DND-41 (cell line): Measurements from ENCODE around the gene C4A.

Experiments
- ATAC-seq: fragments of 200-7000 bp; cut with Tn5 transposase; 3 replicates; pipeline ENCODE4 v1.9.1; 2021; ENCODE audit warnings: low read depth; ENCODE audit not compliant: insufficient read depth
- DNase-seq: peaks from one replicate; pipeline ENCODE4 v3.0.0-alpha.2; 2020
- H2AFZ ChIP-seq: 2 replicates; pipeline ENCODE4 v1.6.0; 2012; ENCODE audit warnings: low read depth, low read length
- H3K27ac ChIP-seq: 2 replicates; pipeline ENCODE4 v1.5.1; 2012; ENCODE audit warnings: low read length, inconsistent platforms
- H3K27me3 ChIP-seq: fragments of 200-600 bp; sonication (generic); 2 replicates; pipeline ENCODE4 v1.6.0; 2012; ENCODE audit warnings: low read length, mild to moderate bottlenecking, inconsistent platforms; ENCODE audit not compliant: insufficient read depth, poor library complexity
- H3K36me3 ChIP-seq: 2 replicates; pipeline ENCODE4 v1.5.1; 2012; ENCODE audit warnings: low read length, inconsistent platforms; ENCODE audit not compliant: insufficient read depth
- H3K4me1 ChIP-seq: 2 replicates; pipeline ENCODE4 v1.5.1; 2012; ENCODE audit warnings: mild to moderate bottlenecking, low read length; ENCODE audit not compliant: insufficient read depth
- H3K4me2 ChIP-seq: 2 replicates; pipeline ENCODE4 v1.6.0; 2012; ENCODE audit warnings: mild to moderate bottlenecking, moderate library complexity, low read length, inconsistent platforms; ENCODE audit not compliant: insufficient read depth
- H3K4me3 ChIP-seq, 2 experiments: fragments of 200-600 bp in 1 of 2; shearing (Covaris generic) in 1 of 2; 2 replicates each; pipeline ENCODE4 v1.5.1; 2012 to 2016; ENCODE audit warnings: inconsistent platforms in 2 of 2, low read length in 2 of 2, mild to moderate bottlenecking in 2 of 2, low read depth in 1 of 2, moderate library complexity in 1 of 2
- H3K79me2 ChIP-seq: 2 replicates; pipeline ENCODE4 v1.6.0; 2012; ENCODE audit warnings: low read length, inconsistent platforms; ENCODE audit not compliant: insufficient read depth
- H3K9ac ChIP-seq: 2 replicates; pipeline ENCODE4 v1.6.0; 2012; ENCODE audit warnings: low read depth, mild to moderate bottlenecking, inconsistent platforms, low read length, moderate library complexity
- H3K9me3 ChIP-seq: 2 replicates; pipeline ENCODE4 v1.5.1; 2012; ENCODE audit warnings: low read length, moderate library complexity, mild to moderate bottlenecking, inconsistent platforms; ENCODE audit not compliant: insufficient read depth, severe bottlenecking
- H4K20me1 ChIP-seq: 2 replicates; pipeline ENCODE4 v1.6.0; 2012; ENCODE audit warnings: low read length; ENCODE audit not compliant: insufficient read depth
- EZH2 ChIP-seq: IDR thresholded peaks from 3 replicates; pipeline ENCODE4 v1.6.1; 2012; ENCODE audit warnings: borderline replicate concordance, low read depth, mild to moderate bottlenecking, moderate library complexity, low read length, inconsistent platforms; ENCODE audit not compliant: severe bottlenecking
- TF ChIP-seq, protein P1 (sequence below): IDR thresholded peaks from 2 replicates; pipeline ENCODE4 v1.5.1; 2012; ENCODE audit warnings: borderline replicate concordance, low read length, moderate library complexity, mild to moderate bottlenecking; ENCODE audit not compliant: poor library complexity, severe bottlenecking; ENCODE audit errors: extremely low read depth

Gene C4A

DNA sequence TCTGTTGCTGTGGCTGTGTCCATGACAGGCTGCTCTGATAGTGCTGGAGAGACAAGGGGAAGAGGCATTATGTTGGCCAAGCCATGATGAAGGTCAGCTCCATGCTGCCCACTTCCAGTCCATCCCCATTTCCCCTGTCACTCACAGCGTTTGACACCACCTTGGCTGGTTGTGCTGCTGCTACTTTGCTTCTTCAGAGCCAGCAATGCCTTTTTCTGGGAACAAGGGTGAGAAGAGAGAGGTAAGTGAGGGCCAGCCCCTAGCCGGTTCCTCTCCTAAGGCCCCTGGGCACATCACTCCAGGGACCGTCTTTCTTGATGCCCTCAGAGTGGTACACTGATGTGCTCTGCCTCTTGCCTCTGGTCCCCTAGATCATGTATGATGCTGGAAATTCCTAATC lies 25.1 kb upstream of the C4A start:
- Histone ChIP-seq H3K36me3 (peaks cover 67% of the 10 kb centered on the region), H3K4me2 (peak overlapping the region; percentile 92)

DNA sequence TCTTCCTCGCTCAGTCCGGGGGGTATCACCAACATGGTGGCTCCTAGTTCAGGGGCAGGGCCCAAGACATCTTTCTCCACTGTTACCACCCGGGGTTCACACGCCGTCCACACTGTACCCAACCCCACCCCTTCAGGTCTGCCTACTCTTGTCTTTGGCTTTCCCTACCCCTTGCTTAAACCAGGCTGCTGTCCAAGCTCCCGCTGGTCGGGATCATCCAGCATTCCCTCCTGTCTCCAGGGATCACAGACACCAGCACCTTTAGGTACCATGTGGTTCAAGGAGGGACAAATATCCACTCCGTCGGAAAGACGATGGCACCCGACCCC lies 23.5 kb upstream of the C4A start:
- Histone ChIP-seq H3K4me3 (peak overlapping the region; percentile 86), H3K9me3 (no peaks in the 10 kb centered on the region), H3K27ac (peak overlapping the region; percentile 74), H3K9ac (peak overlapping the region; percentile 70), H3K4me1 (peaks cover 35% of the 10 kb centered on the region), H4K20me1 (no peaks in the 10 kb centered on the region), H3K36me3 (peaks cover 67% of the 10 kb centered on the region), H2AFZ (peak overlapping the region; percentile 86), H3K79me2 (peaks cover 37% of the 10 kb centered on the region), H3K4me2 (peak overlapping the region; percentile 92), H3K27me3 (no peaks in the 10 kb centered on the region)
- DNase-seq: no peak
- TF ChIP-seq EZH2: no peak
- TF ChIP-seq, protein P1, sequence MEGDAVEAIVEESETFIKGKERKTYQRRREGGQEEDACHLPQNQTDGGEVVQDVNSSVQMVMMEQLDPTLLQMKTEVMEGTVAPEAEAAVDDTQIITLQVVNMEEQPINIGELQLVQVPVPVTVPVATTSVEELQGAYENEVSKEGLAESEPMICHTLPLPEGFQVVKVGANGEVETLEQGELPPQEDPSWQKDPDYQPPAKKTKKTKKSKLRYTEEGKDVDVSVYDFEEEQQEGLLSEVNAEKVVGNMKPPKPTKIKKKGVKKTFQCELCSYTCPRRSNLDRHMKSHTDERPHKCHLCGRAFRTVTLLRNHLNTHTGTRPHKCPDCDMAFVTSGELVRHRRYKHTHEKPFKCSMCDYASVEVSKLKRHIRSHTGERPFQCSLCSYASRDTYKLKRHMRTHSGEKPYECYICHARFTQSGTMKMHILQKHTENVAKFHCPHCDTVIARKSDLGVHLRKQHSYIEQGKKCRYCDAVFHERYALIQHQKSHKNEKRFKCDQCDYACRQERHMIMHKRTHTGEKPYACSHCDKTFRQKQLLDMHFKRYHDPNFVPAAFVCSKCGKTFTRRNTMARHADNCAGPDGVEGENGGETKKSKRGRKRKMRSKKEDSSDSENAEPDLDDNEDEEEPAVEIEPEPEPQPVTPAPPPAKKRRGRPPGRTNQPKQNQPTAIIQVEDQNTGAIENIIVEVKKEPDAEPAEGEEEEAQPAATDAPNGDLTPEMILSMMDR: no peak
- ATAC-seq: no peak

More for the DNA sequence above, 25.1 kb upstream of the C4A start:
- Histone ChIP-seq H3K27me3 (no peaks in the 10 kb centered on the region), H3K4me3 (no peak overlapping the region), H3K9me3 (no peaks in the 10 kb centered on the region), H3K79me2 (peaks cover 37% of the 10 kb centered on the region), H3K4me1 (peaks cover 35% of the 10 kb centered on the region), H3K27ac (no peak overlapping the region), H2AFZ (no peak overlapping the region), H3K9ac (no peak overlapping the region), H4K20me1 (no peaks in the 10 kb centered on the region)
- TF ChIP-seq, protein P1: no peak
- TF ChIP-seq EZH2: no peak
- no peak for ATAC-seq
- no peak for DNase-seq

DNA sequence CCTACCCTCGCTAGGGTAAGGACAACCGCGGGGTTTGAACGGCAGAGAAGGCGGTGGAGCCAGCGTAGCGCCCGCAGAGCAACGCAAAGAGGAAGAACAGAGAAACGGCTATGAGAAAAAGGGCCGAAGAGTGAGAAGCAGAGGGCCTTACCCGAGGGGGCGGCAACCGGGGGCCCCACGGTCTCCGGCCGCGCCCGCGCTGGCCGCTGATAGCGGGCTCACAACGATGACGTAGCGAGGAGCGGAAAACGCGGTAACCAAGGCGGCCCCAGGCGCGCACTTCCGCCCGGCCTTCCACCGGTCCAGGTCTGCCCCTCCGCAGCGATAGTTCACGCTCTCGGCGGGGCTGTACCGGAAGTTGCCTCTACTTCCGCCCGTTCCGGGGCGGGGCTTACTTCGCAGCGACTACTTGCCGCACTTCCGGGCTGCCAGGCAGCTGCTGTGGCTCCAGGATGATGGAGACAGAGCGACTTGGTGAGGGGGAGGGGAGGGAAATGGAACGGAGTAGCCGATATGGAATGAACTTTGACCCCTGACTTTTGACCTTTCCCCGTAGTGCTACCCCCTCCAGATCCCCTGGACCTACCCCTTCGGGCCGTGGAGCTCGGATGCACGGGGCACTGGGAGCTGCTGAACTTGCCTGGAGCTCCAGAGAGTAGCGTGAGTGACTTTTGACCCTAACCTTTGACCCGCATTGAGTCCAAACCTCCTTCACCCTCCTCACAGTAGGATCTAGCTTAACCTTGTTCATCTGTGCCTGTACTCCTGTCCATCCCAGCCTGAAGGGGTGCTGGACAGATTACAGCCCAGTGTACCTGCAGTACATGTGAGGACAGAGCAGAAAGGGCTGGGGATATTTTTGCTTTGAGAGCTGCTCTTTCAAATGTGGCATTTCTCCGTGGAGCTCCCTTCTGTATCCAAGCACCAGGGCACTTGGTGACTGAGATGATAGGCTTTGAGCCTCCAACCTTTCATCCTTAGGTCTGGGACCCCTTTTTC lies 22.8 kb upstream of the C4A start, which contains the start of the genes NELFE and SKIC2:
NELFE (minus strand) TSS at position 231 of the 999 bp plus-strand sequence. CDS start 525 bp downstream, outside the sequence.
SKIC2 (plus strand) TSS at position 435 of the 999 bp plus-strand sequence; CDS start at position 453, 18 bp downstream.
- no peaks in the 10 kb centered on the region for H3K9me3 ChIP-seq
- H3K4me2 ChIP-seq: peak within 1 kb of the TSS; percentile 92
- peak within 1 kb of the TSS; percentile 70 for H3K9ac ChIP-seq
- H3K27me3 ChIP-seq: no peaks in the 10 kb centered on the region
- ATAC-seq (peak; percentile 98), DNase-seq (peak; percentile 99)
- peak within 1 kb of the TSS; percentile 86 for H3K27ac ChIP-seq
- peak within 1 kb of the TSS; percentile 86 for H2AFZ ChIP-seq
- peaks cover 67% of the 10 kb centered on the region for H3K36me3 ChIP-seq
- no peak for TF ChIP-seq EZH2
- TF ChIP-seq, protein P1: no peak
- peak within 1 kb of the TSS; percentile 86 for H3K4me3 ChIP-seq
- no peaks in the 10 kb centered on the region for H4K20me1 ChIP-seq
- H3K79me2 ChIP-seq: peaks cover 37% of the 10 kb centered on the region
- peaks cover 35% of the 10 kb centered on the region for H3K4me1 ChIP-seq
